HG03442 (cell line): Measurements from ENCODE around the gene JADE2.

Experiments used
- ATAC-seq: cut with Tn5 transposase; IDR thresholded peaks from one replicate; pipeline ENCODE4 v1.9.1; 2021; ENCODE audit warnings: mild to moderate bottlenecking, moderate library complexity; ENCODE audit not compliant: unreplicated experiment

JADE2 gene

DNA sequence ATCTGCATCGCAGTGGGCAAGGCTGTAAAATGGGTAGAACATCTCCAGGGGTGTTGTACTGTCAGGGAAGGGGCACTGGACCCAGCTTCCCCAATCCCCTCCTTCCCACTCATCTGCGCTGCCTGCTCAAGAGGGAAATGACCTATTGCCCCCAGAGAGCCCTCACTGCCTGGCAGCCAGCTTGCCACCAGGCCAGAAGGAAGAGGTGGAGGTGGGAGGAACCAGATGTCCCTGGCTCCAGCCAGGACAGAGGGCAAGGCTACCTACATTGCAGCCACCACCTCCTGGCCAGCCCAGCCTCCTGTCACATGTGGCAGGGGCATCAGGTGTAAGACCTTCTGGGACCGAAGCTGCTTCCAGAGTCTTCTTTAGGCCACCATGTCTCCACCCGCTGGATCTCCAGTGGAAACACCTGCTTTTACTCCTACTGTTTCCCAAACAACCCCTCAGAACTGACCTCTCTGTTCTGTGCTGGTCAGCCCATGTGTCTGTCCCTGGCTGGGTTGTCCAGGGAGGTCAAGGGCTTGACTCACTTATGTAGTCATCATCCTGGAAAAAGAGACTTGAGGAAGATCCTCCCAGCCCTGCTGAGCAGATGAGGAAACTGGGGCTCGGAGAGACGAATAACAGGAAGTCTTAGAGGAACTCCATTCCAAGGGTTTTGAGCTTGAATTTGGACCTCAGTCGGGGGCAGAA lies 42.3 kb downstream of the JADE2 start:
- ATAC-seq = no peak

DNA sequence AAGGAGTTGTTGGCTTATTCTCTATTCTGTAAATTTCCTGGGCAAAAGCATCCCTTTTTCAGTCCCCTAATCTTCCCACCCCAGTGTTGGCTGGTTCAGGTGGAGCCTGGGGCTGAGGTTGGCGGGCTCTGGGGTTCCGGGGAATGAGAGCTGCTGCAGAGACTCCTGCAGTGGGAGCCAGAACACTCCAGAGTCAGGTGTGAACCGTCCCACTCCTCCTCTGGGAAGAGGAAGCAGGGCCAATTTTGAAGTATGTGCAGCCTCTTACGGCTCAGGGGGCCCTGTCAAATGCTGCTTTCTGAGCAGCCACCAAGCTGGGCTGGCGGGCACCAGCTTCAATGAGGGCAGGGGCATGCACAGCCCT lies 42.8 kb downstream of the JADE2 start:
- ATAC-seq = no peak

DNA sequence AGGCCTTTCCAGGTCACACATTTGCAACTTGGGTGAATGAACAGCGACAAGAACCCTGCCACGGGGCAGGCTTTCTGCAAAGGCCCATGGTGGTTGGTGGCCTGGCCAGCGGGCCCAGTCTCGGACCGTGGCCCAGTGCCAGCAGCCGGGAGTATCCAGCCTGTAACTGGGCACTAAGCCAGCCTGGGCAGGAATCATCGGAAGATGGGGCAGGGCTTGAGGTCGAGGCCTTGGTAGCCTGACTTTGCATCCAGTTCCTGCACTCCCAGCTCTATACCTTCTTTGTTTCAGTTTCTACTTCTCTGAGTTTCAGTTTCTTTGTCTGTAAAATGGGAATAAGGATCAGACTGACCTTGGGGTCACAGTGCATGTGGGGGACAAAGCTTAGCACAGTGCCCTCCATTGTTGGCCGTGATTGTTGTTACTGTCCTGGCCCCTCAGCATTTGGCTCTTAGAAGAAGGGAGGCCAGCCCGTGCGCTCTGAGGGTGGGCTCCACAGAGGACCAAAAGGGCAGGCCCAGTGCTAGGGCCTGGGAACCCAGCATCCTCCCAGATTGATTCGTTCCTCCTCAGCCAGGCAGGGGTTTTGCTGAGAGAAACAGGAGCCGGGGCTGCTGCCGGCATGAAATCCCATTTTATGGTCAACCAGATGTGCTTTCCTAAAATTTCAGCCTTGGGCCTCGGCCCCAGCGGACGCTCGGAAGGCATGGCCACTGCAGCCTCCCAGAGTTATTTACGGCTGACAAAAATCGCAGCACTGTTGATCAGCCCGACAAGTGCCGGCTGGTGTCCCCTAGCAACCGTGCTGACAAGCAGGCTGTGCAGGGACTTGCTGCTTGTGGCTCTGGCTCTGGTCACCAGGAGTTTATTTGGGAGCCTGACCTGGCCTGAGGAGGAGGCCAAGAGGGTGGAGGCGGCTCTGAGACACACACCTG lies 43.6 kb downstream of the JADE2 start:
- ATAC-seq = no peak

- ATAC-seq = no peak
Measured at GRCh38 chr5:134569758-134570364, 44.4 kb downstream of the JADE2 start.

DNA sequence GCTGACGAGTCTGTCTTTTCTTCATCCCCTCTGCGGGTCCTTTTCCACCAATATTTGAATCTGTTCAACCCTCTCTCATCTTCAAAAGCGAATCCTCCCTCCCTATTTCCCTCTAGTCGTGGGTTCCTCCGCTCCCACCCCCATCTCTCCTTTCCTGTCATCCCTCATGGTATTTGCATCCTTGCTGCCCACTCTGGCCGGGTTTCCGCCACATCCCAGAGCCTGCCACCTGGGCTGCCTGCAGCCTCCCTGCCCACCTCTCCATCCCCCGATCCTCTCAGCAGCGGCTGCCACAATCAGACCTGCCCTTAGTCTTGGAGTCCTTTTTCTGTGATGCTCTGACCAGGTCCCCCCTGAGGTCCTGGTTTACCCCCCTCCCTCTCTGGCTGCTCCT lies 44.9 kb downstream of the JADE2 start:
- ATAC-seq = no peak

- ATAC-seq = no peak
Measured at GRCh38 chr5:134570886-134571285, 45.4 kb downstream of the JADE2 start.

GRCh38 chr5:134571693-134572405 lies 46.4 kb downstream of the JADE2 start:
- ATAC-seq = no peak

- no peak for ATAC-seq
Measured at GRCh38 chr5:134572811-134573210, 47.3 kb downstream of the JADE2 start.

DNA sequence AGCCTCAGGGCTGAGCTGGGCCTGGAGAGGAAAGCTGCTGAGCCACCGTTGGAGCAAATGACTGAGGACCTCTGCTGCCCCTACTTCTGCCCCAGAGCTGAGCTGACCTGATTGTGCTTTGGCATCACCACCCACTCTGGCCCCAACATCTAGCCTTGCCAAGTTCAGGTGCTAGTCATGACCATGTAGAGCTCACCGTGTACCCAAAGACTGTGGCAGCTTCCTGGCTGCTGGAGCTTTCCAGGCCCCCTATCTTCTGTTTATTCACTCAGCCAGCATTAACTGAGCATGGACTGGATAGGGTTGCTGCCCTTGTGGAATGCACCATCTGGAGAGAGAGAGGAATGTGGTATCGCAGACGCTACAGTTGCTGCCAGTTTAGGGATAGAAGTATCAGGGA lies 49.1 kb downstream of the JADE2 start:
- ATAC-seq = no peak

DNA sequence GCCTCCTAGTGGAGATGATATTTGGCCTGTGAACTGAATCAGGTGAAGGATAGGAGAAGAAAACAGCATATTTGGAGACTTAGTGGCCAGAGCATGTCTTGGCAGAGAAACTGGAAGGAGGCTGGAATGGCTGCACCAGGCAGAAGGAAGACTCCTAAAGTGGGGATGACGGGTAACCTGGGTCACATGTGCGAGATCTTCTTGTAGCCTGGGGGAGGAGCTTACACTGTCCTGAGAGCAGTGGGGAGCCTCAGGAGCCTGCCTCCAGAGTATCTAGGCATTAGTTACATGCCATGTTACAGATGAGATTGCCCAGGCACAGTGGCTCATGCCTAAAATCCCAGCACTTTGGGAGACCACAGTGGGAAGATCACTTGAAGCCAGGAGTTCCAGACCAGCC lies 49.8 kb downstream of the JADE2 start:
- no peak for ATAC-seq

- ATAC-seq = no peak
Measured at GRCh38 chr5:134576386-134577021, 51.0 kb downstream of the JADE2 start.

- ATAC-seq = no peak
Measured at GRCh38 chr5:134577022-134577795, 51.7 kb downstream of the JADE2 start.

DNA sequence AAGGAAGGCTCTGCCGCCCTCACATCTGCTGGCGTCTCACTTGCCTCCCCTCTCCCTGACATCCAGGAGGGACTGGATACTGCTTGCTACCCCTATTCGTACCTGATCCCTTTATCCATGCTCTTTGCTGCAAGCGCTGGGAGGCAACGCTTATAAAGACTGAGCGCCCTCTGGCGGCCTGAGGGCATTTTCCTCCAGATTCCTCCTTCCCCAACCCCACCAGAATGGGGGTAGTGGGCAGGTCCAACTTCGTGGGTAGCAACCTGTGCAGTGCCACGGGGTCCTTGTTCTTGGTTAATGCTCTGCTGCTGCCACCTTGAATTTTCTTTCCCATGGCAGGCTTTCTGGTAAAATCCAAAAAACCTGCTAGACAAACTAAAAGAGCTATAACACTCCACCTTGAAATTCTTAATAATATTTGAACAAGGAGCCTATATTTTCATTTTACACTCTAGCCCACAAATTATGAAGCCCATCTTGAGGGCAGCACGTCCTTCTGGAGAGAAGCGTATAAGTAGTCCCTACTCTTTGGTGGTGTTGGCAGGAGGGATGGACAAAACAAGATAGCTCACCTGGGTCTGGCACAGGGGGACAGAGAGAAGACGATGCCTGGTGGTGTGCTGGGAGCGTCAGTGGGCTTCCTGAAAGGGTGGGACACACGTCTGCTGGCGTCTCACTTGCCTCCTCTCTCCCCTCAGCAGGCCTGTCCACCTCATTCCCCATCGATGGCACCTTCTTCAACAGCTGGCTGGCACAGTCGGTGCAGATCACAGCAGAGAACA lies 52.5 kb downstream of the JADE2 start:
- ATAC-seq = no peak

- ATAC-seq = no peak
Measured at GRCh38 chr5:134578578-134579283, 53.3 kb downstream of the JADE2 start.

- ATAC-seq = no peak
Measured at GRCh38 chr5:134579284-134579771, 53.9 kb downstream of the JADE2 start.

- ATAC-seq = no peak
Measured at GRCh38 chr5:134580001-134580460, 54.6 kb downstream of the JADE2 start.

DNA sequence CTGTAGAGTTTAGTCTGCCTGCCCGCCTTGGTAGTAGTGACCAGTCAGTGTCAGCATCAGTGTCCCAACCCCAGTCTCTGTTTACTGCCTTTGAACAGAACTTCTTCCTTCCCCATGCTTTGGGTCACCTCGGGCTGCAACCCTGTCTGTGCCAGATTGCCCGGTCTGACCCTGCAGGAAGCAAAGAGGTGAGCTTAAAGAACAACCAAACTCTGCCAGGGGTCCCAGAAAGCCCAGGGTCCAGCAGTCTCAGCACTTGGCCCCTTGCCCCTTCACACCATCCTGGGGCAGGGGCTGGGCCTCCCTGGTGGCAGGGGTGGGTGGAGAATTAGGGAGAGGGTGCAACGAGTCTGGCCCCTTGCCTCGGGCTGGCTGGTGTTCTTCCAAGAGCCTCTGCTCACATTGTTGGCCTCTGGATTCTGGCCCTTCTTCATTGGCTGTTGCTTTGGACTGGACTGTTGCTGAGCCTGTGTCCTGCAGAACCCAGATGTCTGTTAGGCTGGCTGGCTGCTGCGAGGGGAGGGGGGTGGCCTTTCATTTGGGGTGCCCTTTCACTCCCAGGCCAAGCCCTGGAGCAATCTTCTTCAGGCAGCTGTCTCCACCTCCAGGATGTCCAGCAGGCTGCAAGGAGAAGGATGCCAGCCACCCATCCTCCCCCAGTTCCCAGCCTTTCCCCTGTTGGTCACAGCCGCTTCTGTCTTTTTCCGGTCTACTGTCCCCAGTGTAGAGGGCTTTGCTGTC lies 55.9 kb downstream of the JADE2 start:
- no peak for ATAC-seq

DNA sequence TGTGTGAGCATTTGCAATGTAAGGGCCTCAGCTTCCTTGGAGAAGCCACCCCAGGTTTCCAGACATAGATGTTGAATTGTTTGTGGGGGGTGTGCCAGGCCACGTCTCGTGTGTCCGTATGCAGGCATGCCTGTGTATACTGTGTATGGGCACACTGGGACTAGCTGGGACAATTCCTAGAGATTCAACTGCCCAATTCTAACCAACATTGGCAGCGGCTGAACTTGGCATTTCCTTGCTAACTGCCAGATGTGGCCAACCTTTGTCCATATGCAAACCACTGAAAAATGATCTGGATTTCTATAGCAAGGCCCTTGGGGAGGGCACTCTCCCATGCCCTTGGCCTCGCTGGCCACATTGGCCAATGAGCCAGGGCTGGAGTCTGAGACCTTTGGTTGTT lies 56.8 kb downstream of the JADE2 start:
- ATAC-seq = no peak
